ENCODE measurements around the gene CEP57L1. TPM values are rescaled to one million over a fixed set of nuclear protein-coding genes. Genes with fewer than 3 reads are reported as not detected.

CEP57L1 gene
- total and polyA plus RNA-seq, 9 of the 15 experiments (the other 6 are each of a cell fraction or from before 2014, with no cell fraction given), result 39.4 to 88.6 (median 61.8) TPM

DNA sequence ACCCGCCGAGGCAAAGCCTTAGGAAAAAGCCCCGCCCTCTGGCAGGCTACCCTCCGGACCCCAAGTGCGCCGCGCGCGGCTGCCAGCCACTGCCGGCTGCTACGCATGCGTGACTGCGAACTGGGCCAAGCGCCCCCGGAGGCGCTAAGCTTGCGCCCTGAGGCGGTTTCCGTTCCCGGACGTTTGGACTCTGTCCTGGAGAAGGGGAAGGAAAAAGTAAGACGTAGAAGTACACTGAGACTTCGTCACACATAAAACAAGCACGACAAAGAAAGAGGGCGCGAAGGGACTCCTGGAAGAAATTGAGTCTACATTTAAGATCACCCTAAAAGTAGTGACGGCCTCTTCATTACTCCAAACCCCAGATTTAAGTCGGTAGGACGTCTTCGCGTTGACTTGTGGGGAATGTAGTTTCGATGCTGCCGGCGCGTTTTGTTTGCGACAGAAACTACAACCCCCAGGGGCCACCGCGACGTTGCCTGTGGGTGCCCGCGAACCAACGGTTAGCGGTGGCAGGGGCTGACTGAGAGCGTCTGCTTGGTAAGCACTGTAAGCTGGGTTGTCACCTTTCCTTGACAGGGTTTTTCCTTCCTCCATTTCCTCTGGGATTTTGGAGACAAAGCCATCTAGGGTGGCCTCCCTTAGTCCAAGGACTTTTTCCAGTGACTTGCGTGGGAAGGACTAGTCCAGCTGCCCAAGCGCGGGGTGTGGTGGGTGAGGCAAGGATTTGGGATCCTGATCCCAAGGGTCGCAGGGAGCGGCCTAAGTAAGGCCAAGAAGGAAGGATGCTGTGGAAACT, at the start of gene CEP57L1 (continued):
- TF ChIP-seq, protein P1, sequence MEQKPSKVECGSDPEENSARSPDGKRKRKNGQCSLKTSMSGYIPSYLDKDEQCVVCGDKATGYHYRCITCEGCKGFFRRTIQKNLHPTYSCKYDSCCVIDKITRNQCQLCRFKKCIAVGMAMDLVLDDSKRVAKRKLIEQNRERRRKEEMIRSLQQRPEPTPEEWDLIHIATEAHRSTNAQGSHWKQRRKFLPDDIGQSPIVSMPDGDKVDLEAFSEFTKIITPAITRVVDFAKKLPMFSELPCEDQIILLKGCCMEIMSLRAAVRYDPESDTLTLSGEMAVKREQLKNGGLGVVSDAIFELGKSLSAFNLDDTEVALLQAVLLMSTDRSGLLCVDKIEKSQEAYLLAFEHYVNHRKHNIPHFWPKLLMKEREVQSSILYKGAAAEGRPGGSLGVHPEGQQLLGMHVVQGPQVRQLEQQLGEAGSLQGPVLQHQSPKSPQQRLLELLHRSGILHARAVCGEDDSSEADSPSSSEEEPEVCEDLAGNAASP (IDR thresholded peaks at IDR 0.05), result no peak
- TF ChIP-seq ETV1 (tag; conservative IDR thresholded peaks at IDR 0.05; ENCODE audit: low read depth) (peak; percentile 75; the same call in 1 of the 2 replicates), DDX20 (tag; IDR thresholded peaks at IDR 0.05; ENCODE audit: low read depth) (0 out of 2 replicates have a peak, but pooled peaks have one; percentile 24), JUND (IDR thresholded peaks at IDR 0.05; ENCODE audit: borderline replicate concordance, low read depth, low read length) (peak; percentile 20; the same call in 1 of the 2 replicates), JUND (tag; IDR thresholded peaks at IDR 0.05; ENCODE audit: borderline replicate concordance, low read depth, low read length) (no peak), ZNF354B (CRISPR knock-in tag; IDR thresholded peaks at IDR 0.05) (no peak), XRCC3 (IDR thresholded peaks at IDR 0.05) (no peak), SIN3A (IDR thresholded peaks at IDR 0.05; ENCODE audit: borderline replicate concordance in 2 of 2, control insufficient read depth in 1 of 2, low read depth in 2 of 2, low read length in 2 of 2) (peak in 1 of 2 experiments; percentile 25; a peak in 1 of 4 replicates), POLR2AphosphoS2 (IDR thresholded peaks at IDR 0.05; ENCODE audit: low read length) (no peak; the same call in 1 of the 2 replicates), ELF1 (tag; IDR thresholded peaks at IDR 0.05) (peak; percentile 62), BCOR (IDR thresholded peaks at IDR 0.05) (no peak), ZNF707 (CRISPR knock-in tag; conservative IDR thresholded peaks at IDR 0.05) (peak; percentile 3; the same call in 1 of the 2 replicates), BRD4 (IDR thresholded peaks at IDR 0.05) (no peak), ETV6 (IDR thresholded peaks at IDR 0.05; ENCODE audit: borderline replicate concordance in 1 of 2, low read depth in 2 of 2, low read length in 1 of 2) (no peak), ETV6 (CRISPR knock-in tag; IDR thresholded peaks at IDR 0.05; ENCODE audit: borderline replicate concordance) (no peak), KLF13 (tag; IDR thresholded peaks at IDR 0.05; ENCODE audit: borderline replicate concordance, low read depth) (no peak), POLR2A (conservative IDR thresholded peaks at IDR 0.05) (peak; percentile 80), MCM7 (IDR thresholded peaks at IDR 0.05) (no peak)
- TF ChIP-seq, protein P2, sequence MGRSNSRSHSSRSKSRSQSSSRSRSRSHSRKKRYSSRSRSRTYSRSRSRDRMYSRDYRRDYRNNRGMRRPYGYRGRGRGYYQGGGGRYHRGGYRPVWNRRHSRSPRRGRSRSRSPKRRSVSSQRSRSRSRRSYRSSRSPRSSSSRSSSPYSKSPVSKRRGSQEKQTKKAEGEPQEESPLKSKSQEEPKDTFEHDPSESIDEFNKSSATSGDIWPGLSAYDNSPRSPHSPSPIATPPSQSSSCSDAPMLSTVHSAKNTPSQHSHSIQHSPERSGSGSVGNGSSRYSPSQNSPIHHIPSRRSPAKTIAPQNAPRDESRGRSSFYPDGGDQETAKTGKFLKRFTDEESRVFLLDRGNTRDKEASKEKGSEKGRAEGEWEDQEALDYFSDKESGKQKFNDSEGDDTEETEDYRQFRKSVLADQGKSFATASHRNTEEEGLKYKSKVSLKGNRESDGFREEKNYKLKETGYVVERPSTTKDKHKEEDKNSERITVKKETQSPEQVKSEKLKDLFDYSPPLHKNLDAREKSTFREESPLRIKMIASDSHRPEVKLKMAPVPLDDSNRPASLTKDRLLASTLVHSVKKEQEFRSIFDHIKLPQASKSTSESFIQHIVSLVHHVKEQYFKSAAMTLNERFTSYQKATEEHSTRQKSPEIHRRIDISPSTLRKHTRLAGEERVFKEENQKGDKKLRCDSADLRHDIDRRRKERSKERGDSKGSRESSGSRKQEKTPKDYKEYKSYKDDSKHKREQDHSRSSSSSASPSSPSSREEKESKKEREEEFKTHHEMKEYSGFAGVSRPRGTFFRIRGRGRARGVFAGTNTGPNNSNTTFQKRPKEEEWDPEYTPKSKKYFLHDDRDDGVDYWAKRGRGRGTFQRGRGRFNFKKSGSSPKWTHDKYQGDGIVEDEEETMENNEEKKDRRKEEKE (IDR thresholded peaks at IDR 0.05; ENCODE audit: borderline replicate concordance in 1 of 2, control insufficient read depth in 1 of 2, low read depth in 2 of 2, low read length in 1 of 2), result no peak
- TF ChIP-seq, protein P3, sequence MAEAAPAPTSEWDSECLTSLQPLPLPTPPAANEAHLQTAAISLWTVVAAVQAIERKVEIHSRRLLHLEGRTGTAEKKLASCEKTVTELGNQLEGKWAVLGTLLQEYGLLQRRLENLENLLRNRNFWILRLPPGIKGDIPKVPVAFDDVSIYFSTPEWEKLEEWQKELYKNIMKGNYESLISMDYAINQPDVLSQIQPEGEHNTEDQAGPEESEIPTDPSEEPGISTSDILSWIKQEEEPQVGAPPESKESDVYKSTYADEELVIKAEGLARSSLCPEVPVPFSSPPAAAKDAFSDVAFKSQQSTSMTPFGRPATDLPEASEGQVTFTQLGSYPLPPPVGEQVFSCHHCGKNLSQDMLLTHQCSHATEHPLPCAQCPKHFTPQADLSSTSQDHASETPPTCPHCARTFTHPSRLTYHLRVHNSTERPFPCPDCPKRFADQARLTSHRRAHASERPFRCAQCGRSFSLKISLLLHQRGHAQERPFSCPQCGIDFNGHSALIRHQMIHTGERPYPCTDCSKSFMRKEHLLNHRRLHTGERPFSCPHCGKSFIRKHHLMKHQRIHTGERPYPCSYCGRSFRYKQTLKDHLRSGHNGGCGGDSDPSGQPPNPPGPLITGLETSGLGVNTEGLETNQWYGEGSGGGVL (CRISPR knock-in tag; IDR thresholded peaks at IDR 0.05), result no peak
- TF ChIP-seq, protein P4, sequence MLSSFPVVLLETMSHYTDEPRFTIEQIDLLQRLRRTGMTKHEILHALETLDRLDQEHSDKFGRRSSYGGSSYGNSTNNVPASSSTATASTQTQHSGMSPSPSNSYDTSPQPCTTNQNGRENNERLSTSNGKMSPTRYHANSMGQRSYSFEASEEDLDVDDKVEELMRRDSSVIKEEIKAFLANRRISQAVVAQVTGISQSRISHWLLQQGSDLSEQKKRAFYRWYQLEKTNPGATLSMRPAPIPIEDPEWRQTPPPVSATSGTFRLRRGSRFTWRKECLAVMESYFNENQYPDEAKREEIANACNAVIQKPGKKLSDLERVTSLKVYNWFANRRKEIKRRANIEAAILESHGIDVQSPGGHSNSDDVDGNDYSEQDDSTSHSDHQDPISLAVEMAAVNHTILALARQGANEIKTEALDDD (IDR thresholded peaks at IDR 0.05), result peak; percentile 75
